Measurements from ENCODE around the gene ARHGAP26. TPM values are rescaled to one million over a fixed set of nuclear protein-coding genes. Genes with fewer than 3 reads are reported as not detected.

Gene ARHGAP26
- total RNA-seq, 1 experiment from 2014 or later, result 34.5 TPM

DNA sequence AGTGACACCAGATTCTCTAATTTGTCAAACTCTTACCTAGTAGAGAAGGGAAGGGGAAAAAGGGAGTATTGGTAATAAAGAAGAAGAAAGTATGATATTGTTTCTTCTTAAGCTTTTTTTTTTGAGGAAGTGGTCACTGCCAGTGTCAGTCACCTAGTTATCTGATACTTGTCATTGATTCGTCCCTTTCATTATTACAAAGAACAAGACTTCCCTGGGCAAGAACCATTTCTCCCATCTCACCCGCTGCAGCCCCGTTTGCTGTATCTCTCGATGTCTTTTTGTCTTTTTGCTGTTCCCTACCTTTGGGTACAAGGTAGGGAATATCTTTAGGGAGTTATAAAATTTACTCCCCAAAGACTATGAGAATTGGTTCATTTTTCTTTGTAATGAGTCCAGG lies 249.0 kb downstream of the ARHGAP26 start:
- ChIA-PET RAD21 (ENCODE audit: low non-redundant PET in 1 of 2, low total read pairs in 2 of 2, uncharacterized antibody in 2 of 2, unreplicated experiment in 2 of 2) (no interaction called here), POLR2A (no interaction called here), CTCF (no interaction called here)
- Histone ChIP-seq H3K9me2 (ENCODE audit: insufficient read depth) (no peaks in the 10 kb centered on the region), H4K20me1 (ENCODE audit: insufficient read depth) (no peaks in the 10 kb centered on the region), H3K79me2 (ENCODE audit: insufficient read depth, low read length) (no peaks in the 10 kb centered on the region), H3K36me3 (ENCODE audit: control insufficient read depth in 1 of 2, insufficient read depth in 2 of 2, low read length in 2 of 2) (no peaks in the 10 kb centered on the region; a peak in 1 of 4 replicates), H3K4me1 (ENCODE audit: control insufficient read depth in 1 of 2, insufficient read depth in 2 of 2, low read length in 2 of 2) (no peaks in the 10 kb centered on the region), H3K27ac (ENCODE audit: low read depth, low read length) (no peak overlapping the region), H3K4me3 (replicated peaks in 1 of 2; ENCODE audit: low read depth in 1 of 2, low read length in 2 of 2) (no peak overlapping the region), H2AFZ (ENCODE audit: low read depth, low read length, poor library complexity, severe bottlenecking) (no peak overlapping the region), H3K27me3 (ENCODE audit: insufficient read depth, low read length) (no peaks in the 10 kb centered on the region), H3K4me2 (ENCODE audit: low read length) (no peak overlapping the region), H3K9ac (ENCODE audit: low read length) (no peak overlapping the region), H3K9me3 (ENCODE audit: control insufficient read depth in 1 of 2, insufficient read depth in 1 of 2, low read depth in 1 of 2, low read length in 2 of 2) (no peaks in the 10 kb centered on the region)
- intact Hi-C loops (cut with micrococcal nuclease), result loop anchor here (10.0 kb wide), 3 partner anchors 396 to 1126 kb away; no protein-coding TSS in a partner anchor
- TF ChIP-seq FOSL1 (IDR thresholded peaks at IDR 0.05; ENCODE audit: low read depth) (no peak), SRF (IDR thresholded peaks at IDR 0.05; ENCODE audit: low read depth) (no peak), SIN3A (IDR thresholded peaks at IDR 0.05; ENCODE audit: low read depth) (no peak)
- TF ChIP-seq, protein P1, sequence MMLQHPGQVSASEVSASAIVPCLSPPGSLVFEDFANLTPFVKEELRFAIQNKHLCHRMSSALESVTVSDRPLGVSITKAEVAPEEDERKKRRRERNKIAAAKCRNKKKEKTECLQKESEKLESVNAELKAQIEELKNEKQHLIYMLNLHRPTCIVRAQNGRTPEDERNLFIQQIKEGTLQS (IDR thresholded peaks at IDR 0.05), result no peak
- TF ChIP-seq, protein P2, sequence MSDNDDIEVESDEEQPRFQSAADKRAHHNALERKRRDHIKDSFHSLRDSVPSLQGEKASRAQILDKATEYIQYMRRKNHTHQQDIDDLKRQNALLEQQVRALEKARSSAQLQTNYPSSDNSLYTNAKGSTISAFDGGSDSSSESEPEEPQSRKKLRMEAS (IDR thresholded peaks at IDR 0.05), result no peak
- DNase-seq (ENCODE audit: low read depth, low spot score) (no peak), ATAC-seq (no peak)
- BruUV-seq (replicated peaks), result no TSS peak

DNA sequence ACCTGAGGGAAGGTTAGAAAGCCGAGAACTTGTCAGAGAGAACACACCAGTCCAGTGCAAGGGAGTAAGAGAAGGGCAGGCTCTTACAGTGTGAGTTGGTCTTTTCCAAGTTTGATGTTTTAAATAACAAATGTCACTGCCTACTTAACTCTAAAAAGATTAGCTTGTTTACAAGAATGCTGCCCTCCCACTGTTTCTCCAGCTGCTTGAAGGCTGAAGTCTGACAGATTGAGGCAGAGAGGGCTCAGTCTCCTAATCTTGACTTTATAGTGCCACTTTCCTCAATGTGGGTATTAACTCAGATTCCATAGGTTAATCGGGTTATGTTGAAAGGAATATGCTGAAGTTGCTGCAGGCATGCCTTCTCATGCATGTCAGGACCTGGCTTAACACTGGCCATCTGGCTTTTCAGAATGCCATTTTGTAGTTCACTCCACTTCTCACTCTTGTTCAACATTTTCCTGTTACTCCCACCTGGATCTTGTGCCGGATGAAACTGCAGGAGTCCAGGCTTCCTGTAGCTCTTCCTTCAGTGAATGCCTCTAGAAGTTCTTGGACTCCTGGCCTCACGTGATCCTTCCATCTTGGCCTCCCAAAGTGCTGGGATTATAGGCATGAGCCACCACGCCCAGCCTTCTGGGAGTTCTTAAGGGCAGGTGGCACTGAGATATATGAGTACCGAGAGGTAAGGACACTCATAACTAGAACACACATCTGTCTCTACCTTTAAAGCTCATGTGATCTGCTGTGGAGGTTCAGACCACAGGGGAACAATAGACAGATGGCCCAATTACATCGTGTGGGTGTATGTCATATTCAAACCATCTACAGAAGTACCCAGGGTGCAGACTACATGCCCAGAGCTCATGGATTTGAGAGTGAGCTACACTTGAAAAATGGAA lies 249.7 kb downstream of the ARHGAP26 start:
- no peaks in the 10 kb centered on the region for H3K9me2 ChIP-seq (ENCODE audit: insufficient read depth)
- H3K9me3 ChIP-seq (ENCODE audit: control insufficient read depth in 1 of 2, insufficient read depth in 1 of 2, low read depth in 1 of 2, low read length in 2 of 2), result no peaks in the 10 kb centered on the region
- H3K36me3 ChIP-seq (ENCODE audit: control insufficient read depth in 1 of 2, insufficient read depth in 2 of 2, low read length in 2 of 2), result no peaks in the 10 kb centered on the region; a peak in 1 of 4 replicates
- ATAC-seq, result no peak
- RAD21 ChIA-PET (ENCODE audit: low non-redundant PET in 1 of 2, low total read pairs in 2 of 2, uncharacterized antibody in 2 of 2, unreplicated experiment in 2 of 2), result no interaction called here
- CTCF ChIA-PET, result no interaction called here
- no peak overlapping the region for H3K4me2 ChIP-seq (ENCODE audit: low read length)
- H3K4me1 ChIP-seq (ENCODE audit: control insufficient read depth in 1 of 2, insufficient read depth in 2 of 2, low read length in 2 of 2), result no peaks in the 10 kb centered on the region
- no peaks in the 10 kb centered on the region for H3K79me2 ChIP-seq (ENCODE audit: insufficient read depth, low read length)
- TF ChIP-seq ZFX (IDR thresholded peaks at IDR 0.05), result no peak
- TF ChIP-seq TCF7L2 (IDR thresholded peaks at IDR 0.05; ENCODE audit: borderline replicate concordance, extremely low read depth, insufficient read depth, insufficient read length), result no peak
- TF ChIP-seq, protein P2 (IDR thresholded peaks at IDR 0.05), result no peak
- no peak for TF ChIP-seq CTCF (IDR thresholded peaks at IDR 0.05 in 2 of 3, conservative IDR thresholded peaks at IDR 0.05 in 1 of 3; ENCODE audit: borderline replicate concordance in 1 of 3, insufficient read depth in 1 of 3, low read depth in 2 of 3, low read length in 2 of 3)
- TF ChIP-seq SRF (IDR thresholded peaks at IDR 0.05; ENCODE audit: low read depth), result no peak
- TF ChIP-seq, protein P1 (IDR thresholded peaks at IDR 0.05), result no peak
- no peak for TF ChIP-seq POLR2AphosphoS5 (IDR thresholded peaks at IDR 0.05; ENCODE audit: low read depth, low read length)
- no peaks in the 10 kb centered on the region for H4K20me1 ChIP-seq (ENCODE audit: insufficient read depth)
- no peak for DNase-seq (ENCODE audit: low read depth, low spot score)
- no TSS peak for BruUV-seq (replicated peaks)
- H2AFZ ChIP-seq (ENCODE audit: low read depth, low read length, poor library complexity, severe bottlenecking), result no peak overlapping the region
- intact Hi-C loops (cut with micrococcal nuclease), result loop anchor here (10.0 kb wide), 3 partner anchors 395 to 1125 kb away; no protein-coding TSS in a partner anchor
- POLR2A ChIA-PET, result no interaction called here
- H3K27me3 ChIP-seq (ENCODE audit: insufficient read depth, low read length), result no peaks in the 10 kb centered on the region
- no peak overlapping the region for H3K27ac ChIP-seq (ENCODE audit: low read depth, low read length)
- no peak overlapping the region for H3K4me3 ChIP-seq (replicated peaks in 1 of 2; ENCODE audit: low read depth in 1 of 2, low read length in 2 of 2)
- no peak overlapping the region for H3K9ac ChIP-seq (ENCODE audit: low read length)
